Measurements from ENCODE around the gene NCKAP5.

The NCKAP5 gene

GRCh38 chr2:133287709-133288108 lies 280.6 kb downstream of the NCKAP5 start:
- no peak for TF ChIP-seq ZNF274 (IDR thresholded peaks at IDR 0.05; ENCODE audit: low read depth, low read length)
- no peak for TF ChIP-seq SUZ12 (IDR thresholded peaks at IDR 0.05; ENCODE audit: extremely low read depth, insufficient read depth, insufficient read length)
- TF ChIP-seq YY1 (IDR thresholded peaks at IDR 0.05; ENCODE audit: insufficient read depth, insufficient read length), result no peak
- no peaks in the 10 kb centered on the region for H3K36me3 ChIP-seq (ENCODE audit: insufficient read depth, insufficient read length, low read length)
- 0 out of 2 replicates have a peak, but pooled peaks cover 3% of the 10 kb centered on the region for H3K9me3 ChIP-seq (ENCODE audit: insufficient read depth, low read length)
- H3K9ac ChIP-seq (ENCODE audit: insufficient read length, low read depth), result no peak overlapping the region
- no peak for DNase-seq (ENCODE audit: low read depth, low spot score)
- no peaks in the 10 kb centered on the region for H3K4me1 ChIP-seq (ENCODE audit: insufficient read depth, insufficient read length)
- H3K27me3 ChIP-seq (ENCODE audit: insufficient read depth, insufficient read length), result no peaks in the 10 kb centered on the region
- H3K4me3 ChIP-seq (ENCODE audit: insufficient read length, low read depth), result no peak overlapping the region

GRCh38 chr2:133286326-133286922 lies 281.8 kb downstream of the NCKAP5 start:
- no peak for DNase-seq (ENCODE audit: low read depth, low spot score)
- Histone ChIP-seq H3K4me3 (ENCODE audit: insufficient read length, low read depth) (no peak overlapping the region), H3K36me3 (ENCODE audit: insufficient read depth, insufficient read length, low read length) (no peaks in the 10 kb centered on the region), H3K4me1 (ENCODE audit: insufficient read depth, insufficient read length) (no peaks in the 10 kb centered on the region), H3K9me3 (ENCODE audit: insufficient read depth, low read length) (0 out of 2 replicates have a peak, but pooled peaks cover 3% of the 10 kb centered on the region), H3K27me3 (ENCODE audit: insufficient read depth, insufficient read length) (no peaks in the 10 kb centered on the region), H3K9ac (ENCODE audit: insufficient read length, low read depth) (no peak overlapping the region)
- no peak for TF ChIP-seq SUZ12 (IDR thresholded peaks at IDR 0.05; ENCODE audit: extremely low read depth, insufficient read depth, insufficient read length)
- no peak for TF ChIP-seq ZNF274 (IDR thresholded peaks at IDR 0.05; ENCODE audit: low read depth, low read length)
- TF ChIP-seq YY1 (IDR thresholded peaks at IDR 0.05; ENCODE audit: insufficient read depth, insufficient read length), result no peak

GRCh38 chr2:133273031-133273430 lies 295.2 kb downstream of the NCKAP5 start:
- H3K9me3 ChIP-seq (ENCODE audit: insufficient read depth, low read length), result no peaks in the 10 kb centered on the region
- no peak overlapping the region for H3K4me3 ChIP-seq (ENCODE audit: insufficient read length, low read depth)
- H3K4me1 ChIP-seq (ENCODE audit: insufficient read depth, insufficient read length), result no peaks in the 10 kb centered on the region
- no peak overlapping the region for H3K9ac ChIP-seq (ENCODE audit: insufficient read length, low read depth)
- DNase-seq (ENCODE audit: low read depth, low spot score), result no peak
- no peak for TF ChIP-seq YY1 (IDR thresholded peaks at IDR 0.05; ENCODE audit: insufficient read depth, insufficient read length)
- no peak for TF ChIP-seq ZNF274 (IDR thresholded peaks at IDR 0.05; ENCODE audit: low read depth, low read length)
- TF ChIP-seq SUZ12 (IDR thresholded peaks at IDR 0.05; ENCODE audit: extremely low read depth, insufficient read depth, insufficient read length), result no peak
- H3K36me3 ChIP-seq (ENCODE audit: insufficient read depth, insufficient read length, low read length), result no peaks in the 10 kb centered on the region
- H3K27me3 ChIP-seq (ENCODE audit: insufficient read depth, insufficient read length), result no peaks in the 10 kb centered on the region

GRCh38 chr2:133271105-133271504 lies 297.2 kb downstream of the NCKAP5 start:
- TF ChIP-seq SUZ12 (IDR thresholded peaks at IDR 0.05; ENCODE audit: extremely low read depth, insufficient read depth, insufficient read length) (no peak), ZNF274 (IDR thresholded peaks at IDR 0.05; ENCODE audit: low read depth, low read length) (no peak), YY1 (IDR thresholded peaks at IDR 0.05; ENCODE audit: insufficient read depth, insufficient read length) (no peak)
- no peak overlapping the region for H3K4me3 ChIP-seq (ENCODE audit: insufficient read length, low read depth)
- no peak for DNase-seq (ENCODE audit: low read depth, low spot score)
- H3K36me3 ChIP-seq (ENCODE audit: insufficient read depth, insufficient read length, low read length), result no peaks in the 10 kb centered on the region
- no peaks in the 10 kb centered on the region for H3K4me1 ChIP-seq (ENCODE audit: insufficient read depth, insufficient read length)
- H3K9me3 ChIP-seq (ENCODE audit: insufficient read depth, low read length), result no peaks in the 10 kb centered on the region
- no peak overlapping the region for H3K9ac ChIP-seq (ENCODE audit: insufficient read length, low read depth)
- no peaks in the 10 kb centered on the region for H3K27me3 ChIP-seq (ENCODE audit: insufficient read depth, insufficient read length)

GRCh38 chr2:133270550-133270949 lies 297.7 kb downstream of the NCKAP5 start:
- Histone ChIP-seq H3K9ac (ENCODE audit: insufficient read length, low read depth) (no peak overlapping the region), H3K36me3 (ENCODE audit: insufficient read depth, insufficient read length, low read length) (no peaks in the 10 kb centered on the region), H3K27me3 (ENCODE audit: insufficient read depth, insufficient read length) (no peaks in the 10 kb centered on the region), H3K4me3 (ENCODE audit: insufficient read length, low read depth) (no peak overlapping the region), H3K4me1 (ENCODE audit: insufficient read depth, insufficient read length) (no peaks in the 10 kb centered on the region), H3K9me3 (ENCODE audit: insufficient read depth, low read length) (no peaks in the 10 kb centered on the region)
- DNase-seq (ENCODE audit: low read depth, low spot score), result no peak
- no peak for TF ChIP-seq YY1 (IDR thresholded peaks at IDR 0.05; ENCODE audit: insufficient read depth, insufficient read length)

GRCh38 chr2:133266926-133267590 lies 301.2 kb downstream of the NCKAP5 start:
- TF ChIP-seq SUZ12 (IDR thresholded peaks at IDR 0.05; ENCODE audit: extremely low read depth, insufficient read depth, insufficient read length) (no peak), ZNF274 (IDR thresholded peaks at IDR 0.05; ENCODE audit: low read depth, low read length) (no peak), YY1 (IDR thresholded peaks at IDR 0.05; ENCODE audit: insufficient read depth, insufficient read length) (no peak)
- Histone ChIP-seq H3K36me3 (ENCODE audit: insufficient read depth, insufficient read length, low read length) (no peaks in the 10 kb centered on the region), H3K4me1 (ENCODE audit: insufficient read depth, insufficient read length) (no peaks in the 10 kb centered on the region), H3K9ac (ENCODE audit: insufficient read length, low read depth) (peak overlapping the region; percentile 77), H3K27me3 (ENCODE audit: insufficient read depth, insufficient read length) (no peaks in the 10 kb centered on the region), H3K4me3 (ENCODE audit: insufficient read length, low read depth) (peak overlapping the region; percentile 70), H3K9me3 (ENCODE audit: insufficient read depth, low read length) (no peaks in the 10 kb centered on the region)
- no peak for DNase-seq (ENCODE audit: low read depth, low spot score)

- TF ChIP-seq YY1 (IDR thresholded peaks at IDR 0.05; ENCODE audit: insufficient read depth, insufficient read length), result no peak
- no peak for TF ChIP-seq SUZ12 (IDR thresholded peaks at IDR 0.05; ENCODE audit: extremely low read depth, insufficient read depth, insufficient read length)
- no peak for TF ChIP-seq ZNF274 (IDR thresholded peaks at IDR 0.05; ENCODE audit: low read depth, low read length)
- peak overlapping the region; percentile 77 for H3K9ac ChIP-seq (ENCODE audit: insufficient read length, low read depth)
- no peaks in the 10 kb centered on the region for H3K4me1 ChIP-seq (ENCODE audit: insufficient read depth, insufficient read length)
- no peaks in the 10 kb centered on the region for H3K27me3 ChIP-seq (ENCODE audit: insufficient read depth, insufficient read length)
- no peaks in the 10 kb centered on the region for H3K36me3 ChIP-seq (ENCODE audit: insufficient read depth, insufficient read length, low read length)
- no peak for DNase-seq (ENCODE audit: low read depth, low spot score)
- peak overlapping the region; percentile 70 for H3K4me3 ChIP-seq (ENCODE audit: insufficient read length, low read depth)
- H3K9me3 ChIP-seq (ENCODE audit: insufficient read depth, low read length), result no peaks in the 10 kb centered on the region
Measured at GRCh38 chr2:133266041-133266925, 302.0 kb downstream of the NCKAP5 start.

All from NT2/D1 (cell line).